ENCODE measurements around the gene SPG7. TPM values are rescaled to one million over a fixed set of nuclear protein-coding genes. Genes with fewer than 3 reads are reported as not detected.
"Not testable (repeated sequence)": the region's sequence is repeated elsewhere in the genome, so short reads cannot be mapped to it uniquely, and the experiment has no call there.

Gene SPG7
- total RNA-seq, 1 donor from 2014 or later, result 109 TPM

- Mint-ChIP-seq H3K36me3 (ENCODE audit: low read depth) (peaks cover 49% of the 10 kb centered on the region), H3K4me3 (peak overlapping the region; percentile 94), H3K4me1 (peaks cover 50% of the 10 kb centered on the region), H3K27ac (peak overlapping the region; percentile 99), H3K9me3 (no peaks in the 10 kb centered on the region), H3K27me3 (no peaks in the 10 kb centered on the region)
- intact Hi-C loops (cut with micrococcal nuclease), result loop anchor here (2.0 kb wide), 1 partner anchor 139 kb away; the partner anchor contains the start of gene SPATA2L
- DNase-seq, result peak; percentile 64
Observed at GRCh38 chr16:89561884-89562599, 53.8 kb downstream of the SPG7 start.

GRCh38 chr16:89562939-89563338, 54.7 kb downstream of the SPG7 start:
- H3K27me3 Mint-ChIP-seq, result no peaks in the 10 kb centered on the region
- peaks cover 50% of the 10 kb centered on the region for H3K36me3 Mint-ChIP-seq (ENCODE audit: low read depth)
- H3K4me3 Mint-ChIP-seq, result peak overlapping the region; percentile 94
- DNase-seq, result peak; percentile 60
- H3K27ac Mint-ChIP-seq, result peak overlapping the region; percentile 99
- intact Hi-C loops (cut with micrococcal nuclease), result no loop called here
- H3K9me3 Mint-ChIP-seq, result no peaks in the 10 kb centered on the region
- H3K4me1 Mint-ChIP-seq, result peaks cover 44% of the 10 kb centered on the region

DNA sequence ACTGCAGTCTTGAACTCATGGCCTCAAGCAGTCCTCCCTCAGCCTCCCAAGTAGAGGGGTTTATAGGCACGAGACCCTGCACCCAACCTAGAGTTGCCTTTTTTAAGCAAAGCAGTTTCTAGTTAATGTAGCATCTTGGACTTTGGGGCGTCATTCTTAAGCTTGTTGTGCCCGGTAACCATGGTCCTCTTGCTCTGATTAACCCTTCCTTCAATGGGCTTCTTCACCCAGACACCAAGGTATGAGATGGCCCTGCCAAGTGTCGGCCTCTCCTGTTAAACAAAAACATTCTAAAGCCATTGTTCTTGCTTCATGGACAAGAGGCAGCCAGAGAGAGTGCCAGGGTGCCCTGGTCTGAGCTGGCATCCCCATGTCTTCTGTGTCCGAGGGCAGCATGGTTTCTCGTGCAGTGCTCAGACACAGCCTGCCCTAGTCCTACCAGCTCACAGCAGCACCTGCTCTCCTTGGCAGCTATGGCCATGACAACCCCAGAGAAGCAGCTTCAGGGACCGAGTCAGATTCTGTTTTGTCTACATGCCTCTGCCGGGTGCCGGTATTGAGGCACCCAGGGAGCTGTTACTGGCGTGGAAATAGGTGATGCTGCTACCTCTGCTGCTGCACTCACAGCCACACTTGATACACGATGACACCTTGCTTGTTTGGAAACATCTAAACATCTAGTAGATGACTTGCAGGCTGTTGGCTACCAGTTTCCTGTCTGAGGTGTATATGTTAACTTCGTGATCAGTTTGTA, 55.6 kb downstream of the SPG7 start:
- Mint-ChIP-seq H3K27ac (peak overlapping the region; percentile 12), H3K4me3 (peak overlapping the region; percentile 67), H3K4me1 (peaks cover 44% of the 10 kb centered on the region), H3K36me3 (ENCODE audit: low read depth) (peaks cover 50% of the 10 kb centered on the region), H3K9me3 (no peaks in the 10 kb centered on the region), H3K27me3 (no peaks in the 10 kb centered on the region)
- peak; percentile 59 for DNase-seq
- intact Hi-C loops (cut with micrococcal nuclease), result no loop called here

- intact Hi-C loops (cut with micrococcal nuclease), result no loop called here
- Mint-ChIP-seq H3K9me3 (no peaks in the 10 kb centered on the region), H3K4me1 (peaks cover 41% of the 10 kb centered on the region), H3K27me3 (no peaks in the 10 kb centered on the region), H3K36me3 (ENCODE audit: low read depth) (peaks cover 50% of the 10 kb centered on the region), H3K27ac (peak overlapping the region; percentile 65), H3K4me3 (peak overlapping the region; percentile 67)
- no peak for DNase-seq
Observed at GRCh38 chr16:89564476-89565255, 56.5 kb downstream of the SPG7 start.

GRCh38 chr16:89565256-89565505, 57.0 kb downstream of the SPG7 start:
- Mint-ChIP-seq H3K4me3 (peak overlapping the region; percentile 67), H3K27ac (peak overlapping the region; percentile 65), H3K36me3 (ENCODE audit: low read depth) (peaks cover 46% of the 10 kb centered on the region), H3K27me3 (no peaks in the 10 kb centered on the region), H3K9me3 (no peaks in the 10 kb centered on the region), H3K4me1 (peaks cover 38% of the 10 kb centered on the region)
- no peak for DNase-seq
- intact Hi-C loops (cut with micrococcal nuclease), result no loop called here

DNA sequence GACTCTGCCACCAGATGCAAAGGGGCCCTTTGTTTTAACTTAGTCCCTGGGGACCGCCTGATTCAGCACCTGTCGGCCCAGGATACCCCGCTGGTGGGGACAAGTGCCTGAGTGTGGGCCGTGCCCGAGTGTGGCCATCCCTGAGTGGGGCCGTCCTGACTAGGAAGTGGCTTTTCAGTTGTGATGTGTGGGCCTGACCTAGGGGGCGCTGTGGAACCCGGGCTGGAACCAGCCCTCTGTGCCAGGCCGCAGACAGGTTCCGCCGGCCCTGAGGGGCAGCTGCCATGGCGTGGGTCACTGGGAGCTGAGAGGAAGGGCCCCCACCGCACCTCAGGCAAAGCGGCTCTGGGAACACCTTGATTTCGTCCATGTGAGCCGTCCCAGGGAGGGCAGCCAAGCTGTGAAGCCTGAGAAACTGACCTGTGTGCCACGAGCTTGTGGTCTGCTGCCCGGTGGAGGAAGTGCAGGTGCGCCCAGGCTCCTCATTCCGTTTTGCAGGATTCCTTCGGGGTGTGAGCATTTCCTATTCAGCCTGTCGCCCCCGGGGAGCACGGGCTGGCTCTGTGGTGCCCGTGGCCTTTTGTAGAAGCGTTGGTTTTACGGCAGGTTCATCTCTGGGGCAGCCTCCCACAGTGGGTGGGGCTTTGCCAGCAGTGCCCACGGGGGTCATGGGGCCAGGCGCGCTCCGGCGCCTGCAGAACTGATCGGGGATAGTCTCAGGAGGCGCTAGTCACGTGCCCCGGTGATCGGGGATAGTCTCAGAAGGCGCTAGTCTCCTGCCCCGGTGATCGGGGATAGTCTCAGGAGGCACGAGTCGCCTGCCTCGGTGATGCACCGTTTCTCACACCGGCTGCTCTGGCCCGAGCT, 57.5 kb downstream of the SPG7 start:
- Mint-ChIP-seq H3K27me3 (peaks cover 2% of the 10 kb centered on the region), H3K36me3 (ENCODE audit: low read depth) (peaks cover 46% of the 10 kb centered on the region), H3K4me1 (peaks cover 38% of the 10 kb centered on the region), H3K27ac (peak overlapping the region; percentile 49), H3K9me3 (no peaks in the 10 kb centered on the region), H3K4me3 (peak overlapping the region; percentile 67)
- intact Hi-C loops (cut with micrococcal nuclease), result no loop called here
- DNase-seq, result peak; percentile 87

GRCh38 chr16:89567656-89568594, 59.7 kb downstream of the SPG7 start:
- Mint-ChIP-seq H3K27ac (no peak overlapping the region), H3K4me3 (no peak overlapping the region)

DNA sequence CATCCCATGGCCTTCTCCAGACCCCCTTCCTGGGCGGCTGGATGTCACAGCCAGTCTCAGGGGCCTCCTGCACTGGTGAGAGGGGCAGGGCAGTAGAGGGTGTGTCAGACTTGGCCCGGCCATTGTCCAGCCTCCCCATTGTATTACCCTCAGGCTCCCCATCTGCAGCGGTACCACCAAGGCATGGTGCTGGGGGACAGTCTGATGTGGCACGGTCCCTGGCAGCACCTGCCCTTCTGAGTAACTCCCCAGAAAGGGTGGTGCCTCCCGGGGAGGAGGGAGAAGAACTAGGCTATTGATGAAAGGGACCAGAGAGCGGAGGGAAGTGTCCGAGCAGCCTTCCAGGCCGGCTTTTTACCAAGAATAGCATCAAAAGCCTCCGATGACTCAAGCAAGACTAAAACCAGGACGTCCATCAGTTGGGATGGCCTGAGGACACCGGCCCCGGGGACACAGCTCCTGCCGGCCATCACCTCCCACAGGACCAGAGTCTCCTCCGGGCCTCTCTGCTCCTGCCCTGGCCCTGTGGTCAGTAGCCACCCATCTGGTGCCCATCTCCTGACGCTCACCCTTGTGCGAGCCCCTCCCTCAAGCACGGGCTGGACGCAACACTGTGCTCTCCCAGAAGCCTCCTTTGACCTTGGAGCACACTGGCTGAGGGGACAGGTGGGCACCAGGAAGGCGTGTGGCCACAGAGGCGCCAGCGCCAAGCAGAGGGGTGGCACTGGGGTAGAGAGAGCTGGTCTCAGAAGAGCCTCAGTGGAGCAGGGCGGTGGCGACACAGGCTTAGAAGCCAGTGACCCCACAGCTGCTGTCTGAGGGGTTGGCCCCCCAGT, 61.5 kb downstream of the SPG7 start:
- Mint-ChIP-seq H3K4me1 (peaks cover 21% of the 10 kb centered on the region), H3K4me3 (no peak overlapping the region), H3K9me3 (no peaks in the 10 kb centered on the region), H3K27me3 (peaks cover 18% of the 10 kb centered on the region), H3K27ac (no peak overlapping the region), H3K36me3 (ENCODE audit: low read depth) (peaks cover 11% of the 10 kb centered on the region)
- DNase-seq, result no peak
- intact Hi-C loops (cut with micrococcal nuclease), result no loop called here

More at GRCh38 chr16:89567656-89568594, 59.7 kb downstream of the SPG7 start:
- no peak for DNase-seq
- peaks cover 35% of the 10 kb centered on the region for H3K4me1 Mint-ChIP-seq
- peaks cover 10% of the 10 kb centered on the region for H3K27me3 Mint-ChIP-seq
- H3K36me3 Mint-ChIP-seq (ENCODE audit: low read depth), result peaks cover 26% of the 10 kb centered on the region
- H3K9me3 Mint-ChIP-seq, result no peaks in the 10 kb centered on the region
- intact Hi-C loops (cut with micrococcal nuclease), result no loop called here

DNA sequence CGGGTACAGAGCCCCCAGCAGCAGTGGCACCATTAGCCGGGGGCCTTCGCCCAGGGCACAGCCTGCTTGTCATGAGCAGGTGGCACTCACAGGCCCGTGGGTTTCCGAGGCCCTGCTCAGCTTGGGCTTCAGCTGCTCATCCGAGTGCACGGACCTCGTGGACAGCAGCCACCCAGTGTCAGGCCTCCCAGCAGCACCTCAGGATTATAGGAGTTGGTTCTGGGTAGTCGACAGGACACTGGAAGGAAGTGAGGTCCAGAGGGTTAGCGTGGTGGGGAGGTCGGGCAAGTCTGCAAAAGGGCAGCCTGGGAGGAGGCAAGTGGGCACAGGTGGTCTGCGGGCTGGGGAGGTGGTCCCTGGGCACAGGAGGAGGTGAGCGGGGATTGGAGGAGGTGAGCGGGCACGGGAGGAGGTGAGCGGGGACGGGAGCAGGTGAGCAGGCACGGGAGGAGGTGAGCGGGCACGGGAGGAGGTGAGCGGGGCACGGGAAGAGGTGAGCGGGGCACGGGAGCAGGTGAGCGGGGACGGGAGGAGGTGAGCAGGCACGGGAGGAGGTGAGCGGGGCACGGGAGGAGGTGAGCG, 62.2 kb downstream of the SPG7 start:
- intact Hi-C loops (cut with micrococcal nuclease), result no loop called here
- peaks cover 14% of the 10 kb centered on the region for H3K4me1 Mint-ChIP-seq
- H3K27me3 Mint-ChIP-seq, result peaks cover 18% of the 10 kb centered on the region
- no peak overlapping the region for H3K4me3 Mint-ChIP-seq
- H3K36me3 Mint-ChIP-seq (ENCODE audit: low read depth), result peaks cover 6% of the 10 kb centered on the region
- H3K27ac Mint-ChIP-seq, result no peak overlapping the region
- no peaks in the 10 kb centered on the region for H3K9me3 Mint-ChIP-seq
- DNase-seq, result no peak

DNA sequence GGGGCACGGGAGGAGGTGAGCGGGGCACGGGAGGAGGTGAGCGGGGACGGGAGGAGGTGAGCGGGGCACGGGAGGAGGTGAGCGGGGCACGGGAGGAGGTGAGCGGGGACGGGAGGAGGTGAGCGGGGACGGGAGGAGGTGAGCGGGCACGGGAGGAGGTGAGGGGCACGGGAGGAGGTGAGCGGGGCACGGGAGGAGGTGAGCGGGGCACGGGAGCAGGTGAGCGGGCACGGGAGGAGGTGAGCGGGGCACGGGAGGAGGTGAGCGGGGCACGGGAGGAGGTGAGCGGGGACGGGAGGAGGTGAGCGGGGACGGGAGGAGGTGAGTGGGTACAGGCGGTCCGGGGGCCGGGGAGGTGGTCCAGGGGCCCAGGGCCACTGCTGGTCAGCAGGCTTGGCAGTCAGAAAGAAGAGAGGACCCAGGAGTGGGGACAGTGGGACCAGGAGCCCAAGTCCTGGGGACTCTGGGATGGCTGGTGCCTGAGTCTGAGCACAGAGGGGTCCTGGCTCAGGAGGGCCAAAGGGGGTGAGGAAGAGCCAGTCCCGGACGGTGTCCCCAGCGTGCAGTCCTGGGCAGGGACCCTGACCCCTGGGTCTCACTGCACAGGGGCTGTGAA, 62.9 kb downstream of the SPG7 start:
- H3K36me3 Mint-ChIP-seq (ENCODE audit: low read depth); DNase-seq; H3K4me1 Mint-ChIP-seq; H3K9me3 Mint-ChIP-seq; H3K4me3 Mint-ChIP-seq; intact Hi-C loops (cut with micrococcal nuclease); H3K27ac Mint-ChIP-seq: not testable (repeated sequence)
- peaks cover 18% of the 10 kb centered on the region for H3K27me3 Mint-ChIP-seq

GRCh38 chr16:89571636-89572035, 63.4 kb downstream of the SPG7 start:
- DNase-seq, result no peak
- H3K4me3 Mint-ChIP-seq, result no peak overlapping the region
- no peaks in the 10 kb centered on the region for H3K9me3 Mint-ChIP-seq
- peaks cover 18% of the 10 kb centered on the region for H3K27me3 Mint-ChIP-seq
- H3K4me1 Mint-ChIP-seq, result peaks cover 8% of the 10 kb centered on the region
- no peak overlapping the region for H3K27ac Mint-ChIP-seq
- intact Hi-C loops (cut with micrococcal nuclease), result no loop called here
- peaks cover 4% of the 10 kb centered on the region for H3K36me3 Mint-ChIP-seq (ENCODE audit: low read depth)
